ENCODE data around the gene FOCAD. TPM values are rescaled to one million over a fixed set of nuclear protein-coding genes. Genes with fewer than 3 reads are reported as not detected.

FOCAD gene
- total RNA-seq, 1 experiment from 2014 or later, result 17.1 TPM

DNA sequence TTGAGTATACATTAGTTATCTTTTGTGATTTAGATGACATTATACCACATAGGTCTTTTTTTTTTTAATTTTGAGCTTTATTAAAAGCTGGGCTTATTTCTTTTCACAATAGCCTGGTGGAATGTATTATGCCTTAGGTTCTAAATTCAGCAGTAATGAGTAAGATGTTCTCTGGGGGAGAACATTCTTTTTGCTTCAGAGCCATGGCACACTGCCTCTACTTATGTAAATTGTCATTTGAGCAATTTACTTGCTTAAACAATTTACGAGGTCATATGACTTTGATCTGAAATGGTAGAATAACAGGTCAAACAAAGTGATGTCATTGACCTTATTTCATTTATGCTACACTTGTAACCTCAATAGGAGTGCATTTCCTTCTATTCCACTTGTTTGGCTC lies 154.2 kb downstream of the FOCAD start:
- no TSS peak for BruUV-seq (replicated peaks)
- Histone ChIP-seq H2AFZ (no peak overlapping the region), H4K20me1 (ENCODE audit: insufficient read depth) (no peaks in the 10 kb centered on the region), H3K9me2 (ENCODE audit: insufficient read depth) (no peaks in the 10 kb centered on the region), H3K4me1 (replicated peaks; ENCODE audit: insufficient read depth) (peaks cover 15% of the 10 kb centered on the region), H3F3A (ENCODE audit: insufficient read depth, low read depth) (peaks cover 7% of the 10 kb centered on the region; the same call in 1 of the 2 replicates), H3K27ac (no peak overlapping the region), H3K4me2 (no peak overlapping the region), H3K9me3 (ENCODE audit: insufficient read depth, low read depth) (no peaks in the 10 kb centered on the region), H3K36me3 (ENCODE audit: low read depth) (no peaks in the 10 kb centered on the region), H3K27me3 (ENCODE audit: insufficient read depth, low read depth) (no peaks in the 10 kb centered on the region), H3K79me2 (ENCODE audit: low read depth) (no peaks in the 10 kb centered on the region), H3K4me3 (no peak overlapping the region)
- DNase-seq, result peak in 1 of 2 experiments; percentile 38
- TF ChIP-seq EZH2 (IDR thresholded peaks at IDR 0.05; ENCODE audit: low read depth), result no peak
- TF ChIP-seq, protein P1, sequence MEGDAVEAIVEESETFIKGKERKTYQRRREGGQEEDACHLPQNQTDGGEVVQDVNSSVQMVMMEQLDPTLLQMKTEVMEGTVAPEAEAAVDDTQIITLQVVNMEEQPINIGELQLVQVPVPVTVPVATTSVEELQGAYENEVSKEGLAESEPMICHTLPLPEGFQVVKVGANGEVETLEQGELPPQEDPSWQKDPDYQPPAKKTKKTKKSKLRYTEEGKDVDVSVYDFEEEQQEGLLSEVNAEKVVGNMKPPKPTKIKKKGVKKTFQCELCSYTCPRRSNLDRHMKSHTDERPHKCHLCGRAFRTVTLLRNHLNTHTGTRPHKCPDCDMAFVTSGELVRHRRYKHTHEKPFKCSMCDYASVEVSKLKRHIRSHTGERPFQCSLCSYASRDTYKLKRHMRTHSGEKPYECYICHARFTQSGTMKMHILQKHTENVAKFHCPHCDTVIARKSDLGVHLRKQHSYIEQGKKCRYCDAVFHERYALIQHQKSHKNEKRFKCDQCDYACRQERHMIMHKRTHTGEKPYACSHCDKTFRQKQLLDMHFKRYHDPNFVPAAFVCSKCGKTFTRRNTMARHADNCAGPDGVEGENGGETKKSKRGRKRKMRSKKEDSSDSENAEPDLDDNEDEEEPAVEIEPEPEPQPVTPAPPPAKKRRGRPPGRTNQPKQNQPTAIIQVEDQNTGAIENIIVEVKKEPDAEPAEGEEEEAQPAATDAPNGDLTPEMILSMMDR (conservative IDR thresholded peaks at IDR 0.05), result no peak
- ChIA-PET CTCF (no interaction called here), POLR2A (ENCODE audit: unreplicated experiment) (interaction anchor here (0.7 kb wide), 1 partner anchor 22 kb away, joined by 5 read pairs; no protein-coding TSS in a partner anchor)
- intact Hi-C loops (cut with micrococcal nuclease; ENCODE audit: unreplicated experiment), result no loop called here

DNA sequence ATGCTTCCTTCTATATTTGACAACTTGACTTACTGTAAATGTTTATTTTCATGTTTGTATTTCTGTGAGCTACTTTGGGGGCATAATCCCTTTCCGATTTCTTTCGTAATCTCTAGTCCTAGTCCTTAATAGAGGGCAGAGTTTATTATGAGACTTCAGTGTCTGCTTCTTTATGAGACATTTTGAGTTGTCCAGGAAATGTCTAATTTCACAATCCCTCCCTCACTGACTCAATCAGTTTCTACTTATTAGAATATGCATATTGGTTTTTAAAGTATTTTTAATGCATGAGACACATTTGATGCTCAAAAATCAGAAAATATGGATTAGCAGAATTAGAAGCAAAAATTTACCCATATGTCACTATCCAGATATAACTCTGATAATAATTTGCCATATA lies 160.9 kb downstream of the FOCAD start:
- no peak for TF ChIP-seq EZH2 (IDR thresholded peaks at IDR 0.05; ENCODE audit: low read depth)
- TF ChIP-seq, protein P1 (conservative IDR thresholded peaks at IDR 0.05), result no peak
- H3K4me1 ChIP-seq (replicated peaks; ENCODE audit: insufficient read depth), result no peaks in the 10 kb centered on the region
- CTCF ChIA-PET, result no interaction called here
- no peaks in the 10 kb centered on the region for H3K36me3 ChIP-seq (ENCODE audit: low read depth)
- H3K9me3 ChIP-seq (ENCODE audit: insufficient read depth, low read depth), result no peaks in the 10 kb centered on the region
- DNase-seq, result no peak
- H3K9me2 ChIP-seq (ENCODE audit: insufficient read depth), result no peaks in the 10 kb centered on the region
- no peak overlapping the region for H3K4me3 ChIP-seq
- no peak overlapping the region for H3K27ac ChIP-seq
- H4K20me1 ChIP-seq (ENCODE audit: insufficient read depth), result no peaks in the 10 kb centered on the region
- POLR2A ChIA-PET (ENCODE audit: unreplicated experiment), result no interaction called here
- H3F3A ChIP-seq (ENCODE audit: insufficient read depth, low read depth), result no peaks in the 10 kb centered on the region
- intact Hi-C loops (cut with micrococcal nuclease; ENCODE audit: unreplicated experiment), result no loop called here
- H2AFZ ChIP-seq, result no peak overlapping the region
- H3K79me2 ChIP-seq (ENCODE audit: low read depth), result no peaks in the 10 kb centered on the region
- no TSS peak for BruUV-seq (replicated peaks)
- no peaks in the 10 kb centered on the region for H3K27me3 ChIP-seq (ENCODE audit: insufficient read depth, low read depth)
- no peak overlapping the region for H3K4me2 ChIP-seq

DNA sequence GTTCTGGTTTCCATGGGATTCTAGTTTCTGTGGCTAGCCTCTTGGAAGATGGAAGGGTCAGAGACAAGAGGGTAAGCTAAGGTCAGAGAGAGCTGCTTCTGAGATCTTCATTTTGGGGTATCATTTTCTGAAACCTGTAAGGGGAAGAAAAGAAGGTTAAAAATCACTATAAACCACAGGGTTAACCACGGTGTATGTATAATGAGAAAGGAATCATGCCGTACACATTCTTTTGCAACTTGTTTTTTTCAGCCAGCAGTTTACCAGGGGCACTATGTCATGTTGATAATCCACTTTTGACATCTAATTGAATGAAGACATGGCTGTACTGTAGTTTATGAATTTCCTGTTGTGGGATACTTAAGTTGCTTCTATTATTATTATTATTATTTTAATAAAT lies 164.4 kb downstream of the FOCAD start:
- no peak for DNase-seq
- H3K9me3 ChIP-seq (ENCODE audit: insufficient read depth, low read depth), result no peaks in the 10 kb centered on the region; the same call in 1 of the 2 replicates
- intact Hi-C loops (cut with micrococcal nuclease; ENCODE audit: unreplicated experiment), result no loop called here
- H4K20me1 ChIP-seq (ENCODE audit: insufficient read depth), result no peaks in the 10 kb centered on the region
- no peak overlapping the region for H3K4me3 ChIP-seq
- ChIA-PET CTCF (no interaction called here), POLR2A (ENCODE audit: unreplicated experiment) (no interaction called here)
- no peaks in the 10 kb centered on the region for H3K27me3 ChIP-seq (ENCODE audit: insufficient read depth, low read depth)
- H3K79me2 ChIP-seq (ENCODE audit: low read depth), result no peaks in the 10 kb centered on the region
- no peaks in the 10 kb centered on the region for H3K4me1 ChIP-seq (replicated peaks; ENCODE audit: insufficient read depth)
- TF ChIP-seq, protein P1 (conservative IDR thresholded peaks at IDR 0.05), result no peak
- TF ChIP-seq EZH2 (IDR thresholded peaks at IDR 0.05; ENCODE audit: low read depth), result no peak
- no TSS peak for BruUV-seq (replicated peaks)
- no peak overlapping the region for H2AFZ ChIP-seq
- no peaks in the 10 kb centered on the region for H3F3A ChIP-seq (ENCODE audit: insufficient read depth, low read depth)
- no peak overlapping the region for H3K4me2 ChIP-seq
- no peaks in the 10 kb centered on the region for H3K9me2 ChIP-seq (ENCODE audit: insufficient read depth)
- no peaks in the 10 kb centered on the region for H3K36me3 ChIP-seq (ENCODE audit: low read depth)
- H3K27ac ChIP-seq, result no peak overlapping the region
